Natural killer cell (primary cell): Measurements from ENCODE around the gene BRD7. TPM values are rescaled to one million over a fixed set of nuclear protein-coding genes. Genes with fewer than 3 reads are reported as not detected.
A peak's percentile ranks its signal among the peaks of the same experiment; 100 is the strongest.

Experiments used
- ATAC-seq, 3 donors: fragments of 150-1000 bp in 2 of 3; fragments of 200-7000 bp in 1 of 3; cut with Tn5 transposase; 1 replicate in 1 of 3; 2 replicates in 2 of 3; pipeline ENCODE4 v1.10.0; 2021; ENCODE audit warnings: mild to moderate bottlenecking in 2 of 3, moderate library complexity in 2 of 3
- DNase-seq, 2 donors: peaks; one replicate each; pipeline versions ENCODE4 v3.0.0 to v3.0.0-alpha.2; 2013 to 2021; ENCODE audit warnings: mixed read lengths in 1 of 2
- H3K27ac ChIP-seq: one replicate; pipeline ENCODE4 v1.5.1; 2013; ENCODE audit warnings: mild to moderate bottlenecking, low read length
- H3K27me3 ChIP-seq: one replicate; pipeline ENCODE4 v1.6.1; 2013; ENCODE audit warnings: low read length; ENCODE audit not compliant: control insufficient read depth, insufficient read depth
- H3K36me3 ChIP-seq: one replicate; pipeline ENCODE4 v1.6.1; 2013; ENCODE audit warnings: low read length; ENCODE audit not compliant: control insufficient read depth, insufficient read depth
- H3K4me1 ChIP-seq: one replicate; pipeline ENCODE4 v1.6.1; 2013; ENCODE audit warnings: low read length; ENCODE audit not compliant: control insufficient read depth, insufficient read depth
- H3K4me3 ChIP-seq: one replicate; pipeline ENCODE4 v1.5.1; 2013; ENCODE audit warnings: low read length
- H3K9me3 ChIP-seq: one replicate; pipeline ENCODE4 v1.6.1; 2013; ENCODE audit warnings: low read length; ENCODE audit not compliant: control insufficient read depth, insufficient read depth
- H3K27ac Mint-ChIP-seq, 2 donors: one replicate each; pipeline ENCODE4 v1.8.0; 2022; ENCODE audit warnings: mild to moderate bottlenecking in 2 of 2, mixed read lengths in 2 of 2, moderate library complexity in 1 of 2
- H3K27me3 Mint-ChIP-seq, 2 donors: one replicate each; pipeline ENCODE4 v1.8.0; 2022; ENCODE audit warnings: low read depth in 2 of 2, mixed read lengths in 2 of 2
- H3K36me3 Mint-ChIP-seq: one replicate; pipeline ENCODE4 v1.8.0; 2022; ENCODE audit warnings: mixed read lengths
- H3K4me1 Mint-ChIP-seq, 2 donors: one replicate each; pipeline ENCODE4 v1.8.0; 2022; ENCODE audit warnings: mixed read lengths in 2 of 2
- H3K4me3 Mint-ChIP-seq: one replicate; pipeline ENCODE4 v1.8.0; 2022; ENCODE audit warnings: mild to moderate bottlenecking, moderate library complexity, mixed read lengths
- H3K9me3 Mint-ChIP-seq, 2 donors: one replicate each; pipeline ENCODE4 v1.8.0; 2022; ENCODE audit warnings: mixed read lengths in 2 of 2
- CTCF ChIP-seq: fragments of 200-600 bp; IDR thresholded peaks from one replicate; pipeline ENCODE4 v1.8.0; 2022; ENCODE audit warnings: antibody characterized with exemption
- WGBS: methylation state at CpG from one replicate; pipeline ENCODE4 v1.1.7; 2013; ENCODE audit warnings: missing lambda C conversion rate; ENCODE audit not compliant: insufficient coverage; 5-methylcytosine and 5-hydroxymethylcytosine counted together
- intact Hi-C: fragments of 100-400 bp; cut with micrococcal nuclease; formaldehyde crosslinking; loops from one replicate; pipeline ENCODE4 v1.14.2; 2022
- total RNA-seq, 4 donors: library from RNA; stranded (reverse); fragments of 120-200 nt in 1 of 4; gene quantifications; one replicate each; pipeline versions ENCODE4 v1.2.3 to v1.2.4, GENCODE V29; 2013 to 2022

BRD7 gene
- total RNA-seq, 3 donors from 2014 or later (not counting 1 experiment from before 2014, with no cell fraction given): 89.2 to 118 (median 94.9) TPM

GRCh38 chr16:50275428-50276325 is 93.1 kb downstream of the BRD7 start:
- 69% methylated on average over 12 of the region's 12 CpGs for WGBS
- DNase-seq (no peak), ATAC-seq (no peak)
- intact Hi-C loops: no loop called here
- TF ChIP-seq CTCF: no peak
- peak overlapping the region; percentile 93 for H3K27ac ChIP-seq
- peaks cover 91% of the 10 kb centered on the region for H3K4me1 ChIP-seq
- Mint-ChIP-seq H3K4me1 (peaks cover 87% of the 10 kb centered on the region in 2 donors), H3K9me3 (peaks cover 0 to 4% of the 10 kb centered on the region in 2 donors), H3K4me3 (peak overlapping the region; percentile 90), H3K27ac (peak overlapping the region; percentile 91 to 99), H3K27me3 (no peaks in the 10 kb centered on the region), H3K36me3 (peaks cover 7% of the 10 kb centered on the region)
- H3K36me3 ChIP-seq: peaks cover 12% of the 10 kb centered on the region
- H3K9me3 ChIP-seq: no peaks in the 10 kb centered on the region
- H3K4me3 ChIP-seq: peak overlapping the region; percentile 59
- no peaks in the 10 kb centered on the region for H3K27me3 ChIP-seq

GRCh38 chr16:50275098-50275415 is 93.7 kb downstream of the BRD7 start:
- WGBS: 51% methylated on average over 3 of the region's 3 CpGs
- Mint-ChIP-seq H3K9me3 (peaks cover 0 to 4% of the 10 kb centered on the region in 2 donors), H3K4me3 (peak overlapping the region; percentile 90), H3K36me3 (peaks cover 7% of the 10 kb centered on the region), H3K27ac (peak overlapping the region; percentile 91 to 99), H3K4me1 (peaks cover 87% of the 10 kb centered on the region in 2 donors), H3K27me3 (no peaks in the 10 kb centered on the region)
- TF ChIP-seq CTCF: no peak
- Histone ChIP-seq H3K27ac (peak overlapping the region; percentile 93), H3K4me1 (peaks cover 93% of the 10 kb centered on the region), H3K9me3 (no peaks in the 10 kb centered on the region), H3K4me3 (peak overlapping the region; percentile 59), H3K27me3 (no peaks in the 10 kb centered on the region), H3K36me3 (peaks cover 12% of the 10 kb centered on the region)
- DNase-seq (no peak), ATAC-seq (no peak)
- intact Hi-C loops: no loop called here

- H3K4me1 Mint-ChIP-seq: peaks cover 87% of the 10 kb centered on the region in 2 donors
- ATAC-seq: peak; percentile 59 to 75 (median 74)
- peaks cover 96% of the 10 kb centered on the region for H3K4me1 ChIP-seq
- DNase-seq: peak in 1 of 2 donors; percentile 82
- peaks cover 7% of the 10 kb centered on the region for H3K36me3 Mint-ChIP-seq
- peaks cover 12% of the 10 kb centered on the region for H3K36me3 ChIP-seq
- WGBS: 5% methylated on average over 18 of the region's 18 CpGs
- no peaks in the 10 kb centered on the region for H3K27me3 ChIP-seq
- intact Hi-C loops: loop anchor here (1.0 kb wide), 1 partner anchor 8 kb away; the partner anchor contains the start of gene ADCY7
- H3K4me3 Mint-ChIP-seq: peak overlapping the region; percentile 90
- peak overlapping the region; percentile 91 to 99 for H3K27ac Mint-ChIP-seq
- no peak for TF ChIP-seq CTCF
- H3K9me3 ChIP-seq: no peaks in the 10 kb centered on the region
- H3K4me3 ChIP-seq: peak overlapping the region; percentile 59
- H3K9me3 Mint-ChIP-seq: peaks cover 0 to 4% of the 10 kb centered on the region in 2 donors
- H3K27me3 Mint-ChIP-seq: no peaks in the 10 kb centered on the region
- peak overlapping the region; percentile 93 for H3K27ac ChIP-seq
These were observed 94.3 kb downstream of the BRD7 start for GRCh38 chr16:50274326-50275097.
